HG02870 (cell line): ENCODE measurements around the gene VPS39.
"Not testable (repeated sequence)": the region's sequence is repeated elsewhere in the genome, so short reads cannot be mapped to it uniquely, and the experiment has no call there.

Experiments
- ATAC-seq: cut with Tn5 transposase; IDR thresholded peaks from one replicate; pipeline ENCODE4 v1.9.1; 2021; ENCODE audit warnings: mild to moderate bottlenecking, moderate library complexity; ENCODE audit not compliant: unreplicated experiment

VPS39 gene, protein sequence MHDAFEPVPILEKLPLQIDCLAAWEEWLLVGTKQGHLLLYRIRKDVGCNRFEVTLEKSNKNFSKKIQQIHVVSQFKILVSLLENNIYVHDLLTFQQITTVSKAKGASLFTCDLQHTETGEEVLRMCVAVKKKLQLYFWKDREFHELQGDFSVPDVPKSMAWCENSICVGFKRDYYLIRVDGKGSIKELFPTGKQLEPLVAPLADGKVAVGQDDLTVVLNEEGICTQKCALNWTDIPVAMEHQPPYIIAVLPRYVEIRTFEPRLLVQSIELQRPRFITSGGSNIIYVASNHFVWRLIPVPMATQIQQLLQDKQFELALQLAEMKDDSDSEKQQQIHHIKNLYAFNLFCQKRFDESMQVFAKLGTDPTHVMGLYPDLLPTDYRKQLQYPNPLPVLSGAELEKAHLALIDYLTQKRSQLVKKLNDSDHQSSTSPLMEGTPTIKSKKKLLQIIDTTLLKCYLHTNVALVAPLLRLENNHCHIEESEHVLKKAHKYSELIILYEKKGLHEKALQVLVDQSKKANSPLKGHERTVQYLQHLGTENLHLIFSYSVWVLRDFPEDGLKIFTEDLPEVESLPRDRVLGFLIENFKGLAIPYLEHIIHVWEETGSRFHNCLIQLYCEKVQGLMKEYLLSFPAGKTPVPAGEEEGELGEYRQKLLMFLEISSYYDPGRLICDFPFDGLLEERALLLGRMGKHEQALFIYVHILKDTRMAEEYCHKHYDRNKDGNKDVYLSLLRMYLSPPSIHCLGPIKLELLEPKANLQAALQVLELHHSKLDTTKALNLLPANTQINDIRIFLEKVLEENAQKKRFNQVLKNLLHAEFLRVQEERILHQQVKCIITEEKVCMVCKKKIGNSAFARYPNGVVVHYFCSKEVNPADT

DNA sequence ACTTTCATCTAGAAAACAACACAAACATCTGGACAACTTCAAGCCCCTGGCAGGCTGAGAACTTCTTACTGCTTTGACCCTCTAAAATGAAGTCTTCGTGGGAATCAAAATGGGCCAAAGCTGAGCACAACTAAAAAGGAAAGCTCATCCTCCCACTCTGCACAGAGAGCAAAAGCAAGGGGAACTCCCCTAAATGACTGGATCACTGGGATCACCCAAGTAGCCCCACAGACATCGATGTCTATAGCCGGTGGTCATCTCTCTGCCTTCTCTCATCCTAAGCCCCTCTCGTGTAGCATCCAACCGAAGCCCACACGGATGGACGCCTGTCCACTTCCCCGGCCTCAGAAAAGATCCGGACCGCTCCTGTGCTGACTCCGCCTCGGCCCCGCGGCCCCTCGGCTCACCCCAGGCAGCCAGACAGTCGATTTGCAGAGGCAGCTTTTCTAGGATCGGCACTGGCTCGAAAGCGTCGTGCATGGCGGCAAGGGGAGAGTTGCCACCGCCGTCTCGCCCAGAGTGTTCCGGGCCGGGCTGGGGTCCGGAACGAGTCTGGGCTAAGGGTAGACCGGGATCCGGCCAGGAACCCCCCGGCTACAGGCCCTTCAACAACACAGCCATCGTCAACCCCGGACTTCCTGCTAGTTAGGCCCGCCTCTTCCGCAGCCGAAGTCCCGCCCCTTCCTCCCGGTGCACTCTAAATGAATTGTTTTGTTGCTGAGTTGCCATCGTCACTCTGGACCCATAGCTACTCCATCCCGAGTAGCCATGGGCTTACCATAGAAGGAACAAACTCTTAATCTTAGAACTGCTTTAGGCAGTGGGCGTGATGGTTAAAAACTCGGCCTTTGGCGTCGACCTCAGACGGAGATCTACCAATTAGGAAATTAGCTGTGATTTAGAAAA, at the start of gene VPS39:
TSS of gene VPS39 (minus strand) at position 631 of the 906 bp plus-strand sequence. CDS start at position 480, 151 bp downstream.
- peak; percentile 94 for ATAC-seq

DNA sequence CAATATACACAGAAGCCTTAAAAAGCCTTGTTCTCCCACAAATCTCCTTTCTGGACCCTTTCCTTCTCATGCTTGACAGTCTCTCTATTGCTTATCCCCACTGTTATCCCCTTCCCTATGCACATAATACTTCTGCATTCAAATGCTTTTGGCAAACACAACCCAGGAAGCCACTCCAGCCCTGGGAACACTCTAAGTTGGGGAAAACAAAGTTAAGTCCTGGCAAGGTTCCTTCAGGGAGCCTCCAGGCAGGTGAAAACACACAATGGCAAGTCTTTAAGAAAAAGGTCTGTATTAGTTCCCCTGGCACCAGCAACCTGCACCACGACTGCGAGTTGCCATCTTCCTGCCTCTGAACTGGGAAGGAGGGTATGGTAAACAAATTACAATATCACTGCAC, 45.2 kb upstream of the VPS39 start:
- ATAC-seq: no peak

DNA sequence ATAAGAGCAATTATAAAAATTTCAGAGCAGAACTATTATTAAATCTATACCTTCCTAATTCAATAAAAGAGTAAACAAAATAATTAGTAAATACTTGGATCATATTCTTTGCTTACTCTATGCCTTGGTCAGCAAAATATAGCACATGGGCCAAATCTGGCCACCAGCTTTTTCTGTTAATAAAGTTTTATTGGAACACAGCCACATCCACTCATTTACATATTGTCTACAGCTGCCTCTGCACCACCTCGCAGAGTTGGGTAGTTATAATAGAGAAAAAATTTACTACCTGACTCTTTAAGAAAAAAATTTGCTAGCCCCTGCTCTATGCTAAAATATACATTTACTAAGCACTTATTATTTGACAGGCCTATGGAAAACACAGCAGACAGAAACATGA, 32.7 kb upstream of the VPS39 start:
- ATAC-seq: no peak

DNA sequence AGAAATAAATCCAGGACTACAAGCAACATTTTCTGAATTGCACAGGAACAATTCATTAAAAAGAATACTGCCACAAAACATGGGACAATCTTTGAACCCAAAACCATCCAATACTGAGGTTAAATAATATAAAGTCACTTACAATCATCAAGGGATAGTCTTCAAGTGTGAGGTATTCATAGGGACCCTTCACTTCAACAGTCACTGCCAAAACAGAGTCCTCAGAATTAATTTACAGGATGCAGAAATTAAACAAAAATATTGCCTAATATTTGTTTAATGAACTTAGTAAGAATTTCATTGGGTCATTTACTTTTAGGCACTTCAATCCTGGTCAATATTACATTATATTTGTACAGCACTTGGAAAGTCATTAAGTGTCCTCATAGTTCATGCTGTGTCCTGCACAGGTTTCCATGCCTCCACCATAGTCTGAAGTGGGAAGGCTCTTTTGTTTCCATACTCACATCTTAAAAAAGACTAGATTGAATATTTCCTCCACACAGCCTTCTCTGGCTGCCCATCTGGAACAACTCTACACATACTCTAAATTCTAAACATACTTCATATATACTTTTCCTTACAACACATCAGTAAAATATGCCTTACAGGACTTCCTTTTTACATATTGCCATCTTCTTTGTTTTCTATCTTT, 31.6 kb upstream of the VPS39 start:
- no peak for ATAC-seq

DNA sequence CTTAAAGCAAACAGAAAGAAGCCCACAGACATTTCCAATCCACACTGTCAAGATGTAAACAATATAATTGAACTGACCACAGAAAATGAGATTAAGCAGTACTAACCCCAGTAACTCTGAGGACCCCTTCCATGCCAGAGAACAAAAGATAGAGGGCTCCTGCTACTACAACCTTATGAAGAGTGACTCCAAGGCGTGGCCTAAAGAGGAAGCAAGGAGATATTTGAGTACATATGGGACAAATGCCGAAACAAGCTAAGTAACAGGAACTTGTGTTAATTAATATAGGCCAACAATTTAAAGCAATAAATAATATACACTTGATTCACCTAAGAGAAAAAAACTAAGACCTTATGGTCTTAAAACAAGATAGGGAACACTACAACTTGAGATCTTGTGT, 25.0 kb upstream of the VPS39 start:
- ATAC-seq: no peak

DNA sequence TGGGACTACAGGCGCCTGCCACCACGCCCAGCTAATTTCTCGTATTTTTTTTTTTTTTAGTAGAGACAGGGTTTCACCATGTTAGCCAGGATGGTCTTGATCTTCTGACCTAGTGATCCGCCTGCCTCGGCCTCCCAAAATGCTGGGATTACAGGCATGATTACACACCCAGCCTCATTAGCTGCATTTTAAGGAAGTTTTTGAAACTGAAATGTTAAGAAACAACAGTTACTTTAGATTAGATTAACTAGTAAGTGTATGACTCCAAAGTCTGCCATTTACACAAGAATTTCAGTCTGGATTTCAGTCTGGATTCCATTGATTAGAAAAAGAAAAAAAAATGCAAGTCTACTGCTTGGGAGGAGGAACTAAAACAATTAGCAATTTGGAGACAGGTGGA, 24.5 kb upstream of the VPS39 start:
- ATAC-seq: no peak

DNA sequence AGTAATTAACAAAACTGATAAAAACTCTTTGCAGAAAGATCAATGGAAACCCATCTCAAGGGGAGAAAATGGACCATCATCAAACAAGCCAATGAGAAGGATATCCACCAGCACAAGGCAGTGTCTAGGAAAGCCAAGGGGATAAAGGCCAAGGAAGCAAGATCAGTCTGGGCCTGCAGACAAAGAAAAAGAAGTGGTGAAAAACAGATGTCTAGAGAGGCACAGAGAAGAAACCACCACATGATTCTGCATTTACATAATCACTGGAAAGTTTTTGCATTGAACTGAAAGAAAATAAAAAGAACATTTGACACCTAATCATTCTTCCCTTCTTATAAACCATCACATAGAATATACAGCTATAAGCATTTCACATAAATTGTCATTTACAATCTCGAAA, 23.0 kb upstream of the VPS39 start:
- no peak for ATAC-seq

DNA sequence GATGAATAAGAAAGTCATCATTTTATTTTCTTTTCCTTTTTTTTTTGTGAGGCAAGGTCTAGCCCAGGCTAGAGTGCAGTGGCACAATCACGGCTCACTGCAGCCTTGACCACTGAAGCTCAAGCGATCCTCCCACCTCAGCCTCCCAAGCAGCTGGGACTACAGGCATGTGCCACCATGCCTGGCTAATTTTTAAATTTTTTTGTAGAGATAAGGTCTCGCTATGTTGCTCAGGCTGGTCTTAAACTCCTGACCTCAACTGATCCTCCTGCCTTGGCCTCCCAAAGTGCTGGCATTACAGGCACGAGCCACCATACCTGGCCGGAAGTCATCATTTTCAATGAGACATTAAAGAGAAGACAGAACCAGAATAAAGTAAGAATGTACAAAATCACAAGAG, 20.9 kb upstream of the VPS39 start:
- ATAC-seq: not testable (repeated sequence)

DNA sequence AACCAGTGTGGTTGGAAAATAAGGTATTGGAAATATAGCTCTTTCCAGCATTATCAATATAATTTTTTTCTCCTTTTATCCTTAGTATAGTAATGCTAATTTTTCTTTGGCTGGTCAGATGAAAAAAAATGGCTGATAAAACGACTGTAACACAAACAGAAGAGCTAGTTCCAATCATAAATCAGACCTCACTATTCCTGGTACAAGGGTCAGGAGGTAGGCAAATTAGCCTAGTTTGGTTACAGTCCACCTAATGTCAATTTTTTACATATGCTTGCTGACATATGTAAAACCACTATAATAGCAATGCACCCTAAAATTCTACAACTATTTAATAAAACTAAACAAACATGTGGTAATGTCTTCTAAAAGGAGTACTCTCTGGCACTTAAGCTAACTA, 19.9 kb upstream of the VPS39 start:
- no peak for ATAC-seq

DNA sequence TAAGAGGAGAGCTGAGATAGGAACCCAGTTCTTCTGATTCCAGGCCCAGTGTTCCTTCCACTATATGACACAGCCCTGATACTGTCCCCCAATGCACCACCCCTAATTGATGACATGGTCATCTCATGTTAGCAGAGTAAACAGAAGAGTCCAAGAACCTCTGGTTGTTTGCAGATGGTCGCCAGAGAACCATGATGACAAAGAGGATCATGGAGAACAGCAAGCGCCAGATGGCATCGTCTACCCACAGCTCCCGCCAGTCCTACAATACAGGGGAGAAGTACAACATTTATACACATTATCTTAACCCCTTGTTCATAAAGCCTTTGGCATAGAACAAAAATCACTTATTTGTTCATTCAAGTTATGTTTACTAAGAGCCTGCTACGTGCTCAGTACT, 18.5 kb upstream of the VPS39 start:
- no peak for ATAC-seq

DNA sequence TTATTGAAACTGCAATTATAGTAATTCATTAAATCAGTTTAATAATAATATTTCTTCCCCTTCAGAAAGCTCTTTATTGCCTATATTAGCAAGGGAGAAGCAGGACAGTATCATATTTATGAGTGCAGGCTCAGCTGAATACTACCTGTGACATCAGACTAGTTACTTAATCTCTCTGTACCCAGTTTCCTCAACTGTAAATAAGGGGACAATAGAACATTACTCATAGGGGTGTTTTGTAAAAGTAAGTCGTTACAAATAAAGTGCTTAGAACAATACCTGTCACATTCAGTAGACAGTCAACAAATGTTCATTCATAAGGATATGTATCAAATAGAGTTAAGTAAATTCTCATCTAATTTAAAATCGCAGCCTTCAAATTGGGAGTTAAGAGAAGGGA, 12.1 kb upstream of the VPS39 start:
- no peak for ATAC-seq

DNA sequence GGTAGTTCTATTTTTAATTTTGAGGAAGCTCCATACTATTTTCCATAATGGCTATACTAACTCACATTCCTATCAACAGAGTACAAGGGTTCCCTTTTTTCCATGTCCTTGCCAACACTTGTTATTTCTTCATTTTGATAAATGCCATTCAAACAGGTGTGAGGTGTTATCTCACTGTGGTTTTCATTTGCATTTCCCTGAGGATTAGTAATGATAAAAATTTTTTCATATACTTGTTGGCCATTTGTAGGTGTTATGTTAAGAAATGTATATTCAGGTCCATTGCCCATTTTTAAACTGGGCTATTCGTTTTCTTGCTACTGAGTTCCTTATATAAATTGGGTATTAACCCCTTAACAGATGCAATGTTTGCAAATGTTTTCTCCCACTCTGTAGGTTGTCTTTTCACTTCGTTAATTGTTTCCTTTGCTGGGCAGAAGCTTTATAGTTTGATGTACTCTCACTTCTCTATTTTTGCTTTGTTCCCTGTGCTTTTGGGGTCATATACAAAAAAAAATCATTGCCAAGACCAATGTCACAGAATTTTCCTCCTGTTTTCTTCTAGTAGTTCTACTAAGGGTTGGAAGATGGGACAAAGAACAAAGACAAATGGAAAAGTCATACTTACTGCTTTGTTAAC, 11.0 kb upstream of the VPS39 start:
- no peak for ATAC-seq

DNA sequence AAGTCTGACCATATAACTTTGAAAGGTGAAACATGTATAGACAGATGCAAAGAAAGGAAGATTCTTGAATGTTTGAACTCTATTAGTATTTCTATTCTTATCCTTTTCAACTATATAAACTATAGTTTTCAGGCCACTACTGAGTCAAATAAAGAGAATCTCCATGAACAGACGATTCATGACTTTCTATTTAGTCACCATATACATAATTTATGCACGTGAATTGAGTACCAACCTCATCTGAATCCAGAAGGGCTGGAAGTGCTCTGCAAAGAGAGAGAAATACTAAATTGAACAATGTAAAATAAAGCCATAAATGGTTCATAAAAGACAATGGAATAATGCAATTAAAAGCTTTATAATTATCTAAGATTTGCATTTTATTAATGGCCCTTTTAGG, 9.5 kb upstream of the VPS39 start:
- no peak for ATAC-seq

DNA sequence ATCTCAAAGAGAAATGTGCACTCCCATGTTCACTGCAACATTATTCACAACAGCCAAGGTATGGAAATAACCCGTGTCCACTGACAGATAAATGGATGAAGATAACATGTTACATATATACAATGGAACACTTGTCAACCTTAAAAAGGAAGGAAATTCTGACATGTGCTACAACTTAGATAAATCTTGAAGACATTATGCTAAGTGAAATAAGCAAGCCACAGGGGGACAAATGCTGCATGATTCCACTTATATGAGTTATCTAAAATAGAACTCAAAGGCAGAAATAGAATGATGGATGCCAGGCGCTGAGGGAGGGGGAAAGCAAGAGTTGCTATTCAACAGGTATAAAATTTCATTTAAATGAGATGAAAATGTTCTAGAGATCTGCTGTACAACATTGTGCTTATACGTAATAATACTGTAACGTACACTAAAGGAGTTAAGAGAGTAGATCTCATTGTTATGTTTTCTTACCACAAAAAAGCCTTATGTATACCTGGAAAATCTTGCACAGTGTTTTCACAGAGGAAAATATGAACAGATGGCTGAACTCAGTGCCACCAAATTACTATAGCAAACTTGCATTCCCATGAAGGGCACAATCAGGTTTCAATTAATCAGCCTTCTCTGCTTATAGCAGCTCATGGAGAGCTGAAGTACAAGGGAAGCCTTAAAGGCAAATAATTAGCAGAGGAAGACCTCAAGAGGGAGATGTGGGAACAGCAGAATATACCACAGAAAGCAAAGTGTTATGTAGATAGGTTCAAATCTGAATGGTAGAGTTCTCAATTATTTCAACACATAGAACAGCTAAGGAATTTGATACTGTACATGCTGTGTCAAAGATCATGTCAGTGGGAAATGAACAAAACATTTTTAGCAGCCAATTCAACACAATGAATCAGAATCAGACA, 8.1 kb upstream of the VPS39 start:
- ATAC-seq: no peak

DNA sequence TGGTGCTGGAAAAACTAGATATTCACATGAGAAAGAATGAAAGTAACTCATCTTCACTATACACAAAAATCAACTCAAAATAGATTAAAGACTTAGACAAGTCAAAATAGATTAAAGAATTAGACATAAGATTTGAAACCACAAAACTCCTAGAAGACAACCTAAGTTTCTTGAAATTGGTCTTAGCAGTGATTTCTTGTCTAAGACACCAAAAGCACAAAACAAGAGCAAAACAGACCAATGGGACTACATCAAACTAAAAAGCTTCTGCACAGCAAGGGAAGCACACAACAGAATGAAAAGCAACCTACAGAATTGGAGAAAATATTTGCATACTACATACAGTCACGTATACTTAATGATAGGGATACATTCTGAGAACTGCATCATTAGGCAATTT, 6.5 kb upstream of the VPS39 start:
- ATAC-seq: no peak

DNA sequence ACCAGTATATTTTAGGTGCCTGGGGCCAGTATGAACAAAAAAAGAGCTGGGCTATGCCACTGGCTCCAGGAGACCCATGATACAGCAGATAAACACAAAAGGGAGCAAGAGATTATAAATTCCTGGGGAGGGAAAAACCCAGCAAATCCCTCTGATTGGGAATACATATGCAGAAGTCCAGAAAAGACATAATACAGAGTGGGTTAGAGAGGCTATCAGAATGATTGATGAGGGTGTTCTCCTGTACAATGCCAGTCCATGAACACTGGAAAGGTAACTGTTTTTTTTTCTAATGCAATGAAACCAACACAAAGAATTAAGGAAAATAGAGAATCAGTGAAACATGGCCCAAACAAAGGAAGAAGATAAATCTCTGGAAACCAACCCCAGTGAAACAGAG, 5.4 kb upstream of the VPS39 start:
- no peak for ATAC-seq

DNA sequence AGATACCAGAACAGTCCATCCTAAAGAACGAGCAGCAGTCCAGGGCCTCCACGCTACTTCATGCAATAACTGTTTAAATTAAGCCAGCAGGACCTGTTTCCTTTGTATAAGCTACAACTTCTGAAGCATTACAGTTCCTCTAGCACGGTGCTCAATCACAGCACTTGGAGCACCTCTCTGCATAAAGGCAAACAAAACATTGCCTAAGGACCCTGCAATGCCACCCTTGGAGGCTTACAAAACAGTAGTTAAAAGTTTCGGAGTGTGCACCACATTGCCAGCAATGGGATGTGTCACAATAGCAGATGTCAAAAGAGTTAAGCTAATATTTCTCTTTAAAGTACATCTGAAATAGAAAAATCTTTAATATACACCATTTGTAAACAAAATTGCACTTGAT, 2.6 kb upstream of the VPS39 start:
- no peak for ATAC-seq

DNA sequence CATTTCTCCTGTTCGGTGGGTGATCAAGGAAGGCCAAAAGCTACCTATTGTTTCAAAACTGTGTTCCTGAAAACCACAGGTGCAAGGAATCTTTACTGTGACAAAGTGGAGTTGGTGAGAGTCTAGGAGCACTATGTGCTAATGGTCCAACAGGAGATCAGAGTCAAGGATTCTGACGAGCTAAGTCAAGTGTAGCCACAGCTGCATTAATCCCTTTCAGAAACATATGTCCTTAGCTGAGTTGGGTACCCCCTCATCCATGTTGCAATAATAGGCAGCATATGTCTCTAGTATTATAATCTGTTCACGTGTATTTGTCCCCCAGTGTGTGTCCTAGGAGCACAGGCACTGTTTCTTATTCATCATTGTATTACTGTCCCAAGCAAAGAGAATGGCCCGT, 1.7 kb downstream of the VPS39 start:
- no peak for ATAC-seq

DNA sequence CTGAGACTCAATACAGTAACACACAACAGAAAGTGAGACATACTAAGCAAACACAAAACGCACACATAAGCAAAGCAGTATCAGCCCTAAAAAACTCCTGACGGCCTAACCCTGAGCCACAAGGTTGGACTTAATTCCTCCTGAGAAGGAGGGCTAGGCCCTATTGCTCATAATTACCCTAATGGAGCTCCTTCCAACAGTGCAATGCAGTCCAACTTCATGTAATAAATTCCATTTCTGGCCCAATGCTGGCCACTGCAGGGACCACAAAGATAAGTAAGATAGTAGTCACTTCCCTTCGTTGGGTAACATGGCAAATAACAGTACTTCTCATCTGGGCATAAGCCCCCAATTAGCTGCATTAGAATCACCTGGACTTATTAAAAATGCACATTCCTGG, 4.2 kb downstream of the VPS39 start:
- ATAC-seq: no peak
